NCI-H1694 treated with DMSO at 0.1 percent for 48 hours (cell line): ENCODE results near the gene SLC43A1.

Source experiments
- DNase-seq: peaks from one replicate; lab custom pipeline; 2025; lab: John Stamatoyannopoulos, UW

Gene SLC43A1

GRCh38 chr11:57479021-57479663 is 36.4 kb downstream of the SLC43A1 start:
- no peak for DNase-seq

GRCh38 chr11:57477507-57478189 is 37.9 kb downstream of the SLC43A1 start:
- no peak for DNase-seq

- no peak for DNase-seq
Measured at GRCh38 chr11:57476757-57477506, 38.6 kb downstream of the SLC43A1 start.

GRCh38 chr11:57476047-57476756 is 39.3 kb downstream of the SLC43A1 start:
- DNase-seq = no peak

GRCh38 chr11:57475671-57476046 is 39.8 kb downstream of the SLC43A1 start:
- no peak for DNase-seq

- DNase-seq = no peak
Measured at GRCh38 chr11:57475191-57475590, 40.3 kb downstream of the SLC43A1 start.

GRCh38 chr11:57474803-57475115 is 40.7 kb downstream of the SLC43A1 start:
- DNase-seq = no peak

- peak; percentile 28 for DNase-seq
Measured at GRCh38 chr11:57474017-57474802, 41.3 kb downstream of the SLC43A1 start.

GRCh38 chr11:57473285-57473841 is 42.1 kb downstream of the SLC43A1 start:
- DNase-seq = no peak

- DNase-seq = peak; percentile 12
Measured at GRCh38 chr11:57471496-57471895, 44.0 kb downstream of the SLC43A1 start.

GRCh38 chr11:57469268-57469667 is 46.2 kb downstream of the SLC43A1 start:
- no peak for DNase-seq

- DNase-seq = no peak
Measured at GRCh38 chr11:57468276-57468675, 47.2 kb downstream of the SLC43A1 start.

GRCh38 chr11:57467508-57468157 is 47.9 kb downstream of the SLC43A1 start:
- DNase-seq = no peak

GRCh38 chr11:57466680-57467079 is 48.8 kb downstream of the SLC43A1 start:
- no peak for DNase-seq

- no peak for DNase-seq
Measured at GRCh38 chr11:57464539-57465181, 50.8 kb downstream of the SLC43A1 start.

- DNase-seq = no peak
Measured at GRCh38 chr11:57463671-57464538, 51.6 kb downstream of the SLC43A1 start.

- no peak for DNase-seq
Measured at GRCh38 chr11:57462597-57462996, 52.9 kb downstream of the SLC43A1 start.

- no peak for DNase-seq
Measured at GRCh38 chr11:57461841-57462489, 53.5 kb downstream of the SLC43A1 start.
